HG02610 (cell line): Measurements from ENCODE around the gene ZNF385D.
A peak's percentile ranks its signal among the peaks of the same experiment; 100 is the strongest.

Experiments
- ATAC-seq: cut with Tn5 transposase; IDR thresholded peaks from one replicate; pipeline ENCODE4 v1.9.1; 2021; ENCODE audit warnings: mild to moderate bottlenecking, moderate library complexity; ENCODE audit not compliant: unreplicated experiment

ZNF385D gene

DNA sequence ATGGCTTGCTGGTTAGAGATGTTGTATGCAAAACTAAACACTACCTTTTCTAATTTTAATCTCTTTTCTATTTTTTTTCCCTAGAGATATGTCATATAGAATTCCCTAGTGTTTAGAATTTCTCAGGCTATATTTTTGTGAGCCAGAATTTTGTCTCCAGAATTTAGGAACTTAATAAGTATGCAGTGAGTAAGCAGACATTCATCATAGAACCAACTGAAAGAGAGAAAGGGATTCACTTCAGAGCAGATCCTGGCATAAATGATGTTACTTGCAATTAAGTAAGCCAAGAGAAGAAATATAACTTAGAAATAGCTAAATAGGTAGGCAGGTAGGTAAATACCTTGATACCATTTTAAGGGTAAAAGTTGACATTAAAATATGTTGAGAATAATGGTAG is 288.9 kb downstream of the ZNF385D start:
- ATAC-seq: no peak

DNA sequence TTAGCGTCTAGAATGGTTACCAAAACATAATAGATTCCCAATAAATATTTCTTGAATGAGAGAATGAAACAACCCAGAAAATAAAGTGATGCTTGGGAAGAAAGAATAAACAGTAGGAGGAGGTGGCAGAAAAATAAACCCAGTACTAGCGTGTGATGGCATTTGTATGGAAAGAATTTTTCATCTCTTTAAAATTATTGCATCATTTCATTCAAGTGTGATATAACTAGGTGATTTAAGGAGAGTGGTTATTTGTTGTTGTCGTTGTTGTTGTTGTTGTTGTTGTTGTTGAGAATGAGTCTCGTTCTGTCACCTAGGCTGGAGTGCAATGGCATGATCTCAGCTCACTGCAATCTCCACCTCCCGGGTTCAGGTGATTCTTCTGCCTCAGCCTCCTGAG is 293.9 kb downstream of the ZNF385D start:
- no peak for ATAC-seq

DNA sequence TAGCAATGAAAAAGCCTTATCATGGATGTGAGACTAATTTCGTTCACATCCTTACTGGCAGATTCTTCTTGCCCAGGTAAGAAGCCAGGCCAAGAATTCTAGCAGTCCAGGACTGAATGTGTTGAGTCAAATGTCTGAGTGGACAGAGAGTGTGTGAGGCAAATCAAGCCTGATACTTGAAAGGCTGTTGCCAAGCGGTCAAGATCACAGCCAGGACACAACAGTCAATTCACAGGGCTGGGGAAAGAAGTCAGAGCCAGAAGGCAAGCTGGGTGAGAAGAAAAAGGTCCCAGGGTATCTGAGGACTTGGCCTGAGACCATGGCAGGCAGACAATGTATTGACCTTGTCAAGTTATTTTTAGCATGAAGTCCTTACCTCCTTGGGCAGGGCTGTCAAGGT is 301.3 kb downstream of the ZNF385D start:
- ATAC-seq: no peak

DNA sequence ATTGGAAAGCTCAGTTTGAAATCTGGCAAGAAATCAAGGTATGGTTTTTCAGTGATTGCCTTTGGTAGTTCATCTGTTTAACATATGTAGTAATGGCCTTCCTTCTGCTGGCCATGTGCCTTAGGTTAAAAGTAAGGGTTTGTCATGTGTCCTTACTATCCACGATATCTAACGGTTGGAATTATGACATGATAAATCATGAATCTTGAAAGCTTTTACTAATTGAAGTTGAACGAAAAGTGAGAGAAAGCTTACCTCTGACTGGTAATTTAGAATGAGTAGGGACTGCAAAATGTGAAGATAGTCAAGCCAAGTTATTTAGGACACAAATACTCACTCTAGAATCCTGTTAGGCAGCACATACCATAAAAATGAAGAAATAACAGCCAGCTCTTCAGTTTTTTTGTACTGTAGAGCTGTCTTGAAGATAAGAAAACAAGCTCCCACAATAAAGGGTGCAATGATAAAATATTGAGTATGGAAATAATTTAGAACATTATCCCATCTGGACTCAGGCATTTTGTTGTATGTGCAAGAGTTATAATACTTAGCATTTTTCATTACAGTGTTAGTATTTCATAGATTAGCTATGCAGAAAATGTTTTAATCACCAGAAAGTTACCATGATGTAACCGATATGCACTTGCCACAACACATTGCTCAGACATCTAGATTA is 303.4 kb downstream of the ZNF385D start:
- no peak for ATAC-seq

DNA sequence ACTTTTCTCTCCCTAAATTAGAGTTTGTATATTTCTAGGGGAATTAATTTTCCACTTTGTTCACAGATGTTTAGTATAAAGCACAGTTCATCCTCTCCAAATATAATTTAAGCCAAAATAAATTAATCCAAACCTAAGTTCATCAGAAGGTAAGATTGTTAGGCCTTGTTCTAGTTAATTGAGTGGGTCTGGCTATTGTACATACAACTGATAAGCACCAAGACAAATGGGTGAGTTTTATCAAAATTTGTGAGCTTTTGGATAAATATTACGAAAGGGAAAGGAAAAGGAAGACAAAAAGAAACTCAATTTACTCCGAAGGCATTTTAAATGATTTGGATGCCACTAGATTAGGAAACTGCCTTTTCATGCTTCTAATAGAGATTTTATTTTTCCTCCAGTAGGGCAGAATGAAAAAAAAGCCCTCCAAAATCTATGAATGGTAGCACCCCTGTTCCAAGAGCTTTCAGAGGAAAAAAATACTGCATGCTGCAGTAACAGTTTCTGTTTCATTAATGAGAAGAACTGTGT is 304.0 kb downstream of the ZNF385D start:
- ATAC-seq: no peak

DNA sequence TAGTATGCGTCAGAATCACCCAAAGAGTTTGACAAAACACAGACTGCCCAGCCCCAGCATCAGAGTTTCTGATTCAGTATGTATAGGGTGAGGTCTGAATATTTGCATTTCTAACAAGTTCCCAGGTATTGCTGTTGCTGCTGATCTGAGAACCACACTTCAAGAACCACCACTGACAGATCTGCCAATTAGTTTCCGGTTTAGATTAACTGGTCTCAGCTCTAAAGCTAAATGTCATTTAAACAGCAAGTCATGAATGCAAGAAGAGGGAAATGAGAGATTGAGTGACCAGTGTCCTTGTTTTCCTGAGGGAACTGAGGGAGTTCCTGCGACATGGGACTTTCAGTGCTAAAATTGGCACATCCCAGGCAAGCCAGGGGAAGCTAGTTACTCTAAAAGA is 305.0 kb downstream of the ZNF385D start:
- ATAC-seq: peak; percentile 98

DNA sequence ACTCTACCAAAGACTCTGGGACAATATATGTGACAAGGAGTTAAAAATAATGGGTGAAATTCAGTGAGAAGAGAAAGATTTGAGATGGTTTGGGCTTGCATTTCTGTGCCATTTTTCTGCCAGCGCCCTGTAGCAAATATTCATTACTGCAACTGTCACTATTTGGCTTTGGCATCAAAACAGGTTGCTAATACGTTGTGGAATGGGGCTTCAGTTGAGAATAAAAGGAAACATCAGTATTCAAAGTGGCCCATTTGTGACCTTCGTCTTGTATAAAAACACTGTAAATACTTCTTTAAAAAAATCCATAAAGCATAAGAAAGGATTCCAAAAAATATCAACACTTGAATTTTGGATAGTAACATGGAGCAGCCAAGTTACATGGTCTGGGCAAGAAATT is 309.2 kb downstream of the ZNF385D start:
- no peak for ATAC-seq

DNA sequence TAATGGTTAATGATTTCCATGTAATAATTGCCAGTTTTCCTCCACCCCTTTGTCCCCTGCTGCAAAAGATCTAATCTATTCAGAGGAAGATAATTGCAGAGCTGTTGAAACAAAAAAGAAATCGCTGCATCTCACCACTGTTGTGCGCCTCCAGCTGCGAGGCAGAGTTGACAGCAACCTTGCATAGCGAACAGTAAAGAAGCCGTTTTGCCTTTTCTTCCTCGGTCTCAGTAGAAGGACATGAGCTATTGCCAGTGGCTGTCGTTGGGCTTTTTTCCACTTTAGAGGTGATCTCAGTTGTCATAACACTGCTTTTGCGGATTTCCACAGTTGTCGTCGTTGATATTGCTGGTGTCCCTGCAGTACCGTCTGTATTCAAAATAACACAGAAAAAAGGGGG is 314.2 kb downstream of the ZNF385D start:
- ATAC-seq: no peak

DNA sequence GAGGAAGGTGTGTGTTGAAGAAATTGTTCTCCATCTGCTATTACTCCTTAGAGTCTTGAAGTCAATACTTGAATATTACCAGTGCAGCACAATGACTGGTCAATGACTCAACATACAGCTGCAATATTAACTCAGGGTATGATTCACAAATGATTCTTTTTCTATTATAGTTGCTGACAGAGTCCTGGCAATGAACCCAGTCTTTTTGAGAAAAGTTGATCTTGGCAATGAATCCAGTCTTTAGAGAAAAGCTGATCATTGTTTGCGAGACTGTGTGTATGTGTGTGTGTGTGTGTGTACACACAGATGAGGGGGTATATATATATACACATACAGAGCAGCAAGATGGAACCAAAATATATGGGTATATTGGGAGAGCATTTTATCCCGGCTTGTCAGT is 315.1 kb downstream of the ZNF385D start:
- ATAC-seq: no peak

DNA sequence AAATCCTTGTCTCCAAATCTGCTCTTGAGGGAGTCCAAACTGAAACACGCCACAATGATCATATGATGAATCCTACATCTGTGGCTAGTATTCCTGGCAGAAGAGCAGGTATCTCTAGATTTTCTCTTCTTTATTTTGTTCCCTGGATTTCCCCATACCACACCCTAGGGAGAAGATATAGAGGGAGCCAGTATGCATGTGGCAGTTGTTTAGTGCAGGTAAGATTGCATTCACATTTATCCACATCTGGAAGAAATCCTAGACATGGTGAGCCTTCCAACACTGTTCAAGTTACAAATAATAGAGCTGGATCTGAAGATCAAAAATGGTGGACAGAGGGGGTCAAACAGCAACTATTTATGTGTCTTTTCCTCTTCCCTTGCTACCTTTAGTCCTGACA is 316.7 kb downstream of the ZNF385D start:
- no peak for ATAC-seq

DNA sequence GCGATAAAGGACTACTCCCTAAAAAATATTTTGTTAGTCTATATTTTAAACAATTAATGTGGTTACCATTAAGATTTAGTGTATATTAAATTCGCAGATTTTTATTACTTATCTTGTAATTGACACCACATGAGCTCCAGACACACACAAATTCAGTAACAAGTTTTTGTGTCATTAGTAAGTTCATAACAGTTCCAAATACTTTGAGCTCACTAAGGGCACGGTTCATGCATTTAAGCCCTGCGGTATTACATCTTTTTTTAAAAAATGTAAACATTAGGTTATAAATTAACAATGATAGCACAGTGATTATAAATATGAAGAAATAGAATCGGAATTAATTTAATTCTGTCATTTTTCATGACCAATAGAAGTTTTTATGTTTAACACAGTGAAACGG is 317.3 kb downstream of the ZNF385D start:
- ATAC-seq: no peak

DNA sequence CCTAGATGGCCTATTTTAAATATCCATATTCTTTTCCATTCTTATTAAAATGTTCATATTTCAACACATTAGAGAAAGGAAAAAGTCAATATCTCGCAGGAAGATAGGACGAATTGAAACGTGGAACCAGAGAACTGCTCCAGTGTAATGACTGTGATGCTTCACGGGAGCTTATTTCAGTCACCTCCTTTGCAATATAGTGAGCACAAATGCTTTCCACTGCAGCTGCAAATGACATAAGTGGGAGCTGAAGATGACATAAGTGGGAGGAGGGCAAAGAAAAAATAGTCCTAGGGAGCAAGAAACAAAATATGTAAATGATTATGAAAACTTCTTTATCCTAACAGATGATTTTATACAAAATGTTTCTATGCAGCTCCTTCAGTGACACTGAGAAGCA is 324.1 kb downstream of the ZNF385D start:
- no peak for ATAC-seq

DNA sequence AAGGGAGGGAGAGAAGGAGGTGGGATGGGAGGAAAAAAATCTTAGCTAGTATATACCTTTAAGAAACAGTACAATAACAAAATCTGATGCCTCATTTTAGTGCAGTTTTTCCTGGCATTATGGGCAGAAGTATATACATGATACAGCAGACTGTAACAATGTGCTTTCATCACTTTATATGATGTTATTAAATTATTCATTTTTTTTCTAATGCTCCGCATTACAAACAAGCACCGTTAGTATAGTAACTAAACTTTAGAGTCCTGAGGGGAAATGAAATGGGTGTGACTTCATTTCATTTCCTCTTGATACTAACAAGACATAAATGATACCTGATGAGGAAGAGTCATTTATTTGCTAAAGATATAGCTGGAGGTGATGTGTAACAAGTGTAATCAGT is 325.3 kb downstream of the ZNF385D start:
- ATAC-seq: no peak

DNA sequence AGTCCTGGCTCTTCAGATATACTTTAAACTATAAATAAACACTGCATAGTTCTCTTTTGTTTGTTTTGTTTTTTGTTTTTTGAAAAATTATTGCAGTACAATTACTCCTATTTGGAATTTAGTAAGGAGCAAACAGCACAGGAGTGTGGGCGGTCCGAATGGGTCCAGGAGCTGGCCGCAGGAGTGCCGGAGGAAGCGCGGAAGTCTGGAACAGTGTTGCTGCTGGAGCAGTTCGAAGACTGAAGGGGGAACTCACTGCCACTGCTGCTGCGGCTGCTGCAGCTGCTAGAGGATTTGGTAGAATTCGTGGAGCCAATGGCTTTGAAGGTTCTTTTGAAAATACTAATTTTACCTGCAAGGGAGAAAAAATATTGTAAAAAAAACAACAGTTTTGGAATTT is 329.9 kb downstream of the ZNF385D start:
- ATAC-seq: no peak

DNA sequence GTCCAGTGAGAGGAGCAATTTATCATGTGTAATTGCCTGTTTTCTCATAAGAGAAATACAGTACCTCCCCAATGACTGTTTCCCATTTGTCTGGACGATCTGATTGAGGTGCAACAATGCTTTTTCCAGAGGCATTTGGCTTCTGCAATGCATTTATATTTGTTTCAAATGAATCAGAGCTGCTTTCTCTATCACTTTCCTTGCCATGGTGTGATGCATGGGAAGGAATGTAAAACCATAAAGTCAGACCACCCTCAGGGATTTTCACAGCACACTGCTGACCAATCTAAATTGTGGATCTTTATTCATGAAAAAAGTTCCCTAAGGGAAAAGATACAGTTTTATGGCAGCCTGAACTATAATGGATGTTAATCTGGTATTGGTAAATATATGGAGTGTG is 333.0 kb downstream of the ZNF385D start:
- no peak for ATAC-seq

DNA sequence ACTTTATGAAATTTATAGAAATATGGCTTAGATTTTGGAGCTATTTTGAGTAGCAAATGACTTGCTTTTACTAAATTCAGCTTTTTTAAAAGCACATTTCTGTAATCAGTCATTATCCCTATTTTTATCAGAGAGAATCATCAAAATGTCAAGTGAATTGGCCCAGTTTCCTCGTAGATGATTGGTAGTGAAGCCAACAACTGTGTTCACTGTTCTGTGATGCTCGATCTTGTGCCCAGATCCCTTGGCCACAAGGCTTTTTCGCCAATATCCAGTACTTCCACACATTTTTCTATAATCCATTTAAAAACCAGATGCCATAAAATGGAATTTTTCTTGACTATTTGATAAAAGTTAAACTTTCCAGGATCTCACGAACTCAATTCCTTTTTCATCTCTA is 336.5 kb downstream of the ZNF385D start:
- no peak for ATAC-seq

DNA sequence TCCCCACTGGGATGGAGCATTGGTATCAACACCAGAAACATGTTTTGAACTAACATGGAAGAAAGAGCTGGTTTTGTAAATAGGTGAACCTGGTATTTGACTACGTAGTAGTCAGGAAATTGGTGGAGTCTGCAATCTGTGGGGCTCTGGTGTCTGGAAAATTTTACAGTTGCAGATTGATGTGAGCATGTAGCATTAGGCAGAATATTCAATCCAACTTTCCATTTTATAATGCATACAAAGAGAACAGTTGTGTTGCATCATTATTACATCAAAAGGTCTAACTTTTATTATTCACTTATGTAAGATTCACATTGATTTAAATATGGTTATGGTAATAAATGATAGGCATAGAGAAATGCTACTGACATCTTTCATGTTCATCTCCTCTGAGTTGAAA is 340.0 kb downstream of the ZNF385D start:
- ATAC-seq: no peak

DNA sequence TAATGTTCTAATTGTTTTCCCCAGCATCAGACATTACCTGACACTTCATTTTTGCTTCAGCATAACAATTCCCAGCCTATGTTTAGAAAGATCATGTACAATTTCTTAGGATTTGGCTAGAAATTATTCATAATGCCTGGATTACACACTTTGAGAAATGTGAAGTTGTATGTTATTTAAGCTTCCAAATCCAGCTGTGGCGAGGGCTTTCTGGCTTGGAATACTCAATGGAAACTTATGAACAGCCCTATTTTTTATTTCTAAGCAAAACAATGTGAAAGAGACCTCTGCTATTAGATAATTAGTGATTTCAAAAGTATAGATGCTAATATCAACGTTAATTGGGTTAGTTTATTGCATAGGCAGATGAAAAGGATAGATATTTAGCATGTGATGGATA is 341.6 kb downstream of the ZNF385D start:
- ATAC-seq: no peak

DNA sequence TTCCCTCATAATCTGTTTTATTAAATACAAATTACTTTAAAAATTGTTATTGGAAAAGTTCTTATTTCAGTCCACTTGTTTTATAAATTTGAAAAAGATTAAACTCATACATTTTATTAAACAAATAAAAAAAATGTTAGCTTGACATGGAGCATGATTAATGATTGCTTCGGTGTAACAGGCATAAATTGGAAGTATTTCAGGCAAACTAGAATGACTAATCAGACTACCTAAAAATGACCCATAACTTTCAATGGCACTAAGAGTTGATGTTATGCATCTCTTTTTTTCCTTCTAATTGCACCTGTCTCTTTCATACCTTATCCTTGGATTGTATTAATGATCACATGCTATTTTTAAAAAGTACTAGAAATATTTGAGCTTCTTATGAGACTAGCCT is 343.3 kb downstream of the ZNF385D start:
- no peak for ATAC-seq

DNA sequence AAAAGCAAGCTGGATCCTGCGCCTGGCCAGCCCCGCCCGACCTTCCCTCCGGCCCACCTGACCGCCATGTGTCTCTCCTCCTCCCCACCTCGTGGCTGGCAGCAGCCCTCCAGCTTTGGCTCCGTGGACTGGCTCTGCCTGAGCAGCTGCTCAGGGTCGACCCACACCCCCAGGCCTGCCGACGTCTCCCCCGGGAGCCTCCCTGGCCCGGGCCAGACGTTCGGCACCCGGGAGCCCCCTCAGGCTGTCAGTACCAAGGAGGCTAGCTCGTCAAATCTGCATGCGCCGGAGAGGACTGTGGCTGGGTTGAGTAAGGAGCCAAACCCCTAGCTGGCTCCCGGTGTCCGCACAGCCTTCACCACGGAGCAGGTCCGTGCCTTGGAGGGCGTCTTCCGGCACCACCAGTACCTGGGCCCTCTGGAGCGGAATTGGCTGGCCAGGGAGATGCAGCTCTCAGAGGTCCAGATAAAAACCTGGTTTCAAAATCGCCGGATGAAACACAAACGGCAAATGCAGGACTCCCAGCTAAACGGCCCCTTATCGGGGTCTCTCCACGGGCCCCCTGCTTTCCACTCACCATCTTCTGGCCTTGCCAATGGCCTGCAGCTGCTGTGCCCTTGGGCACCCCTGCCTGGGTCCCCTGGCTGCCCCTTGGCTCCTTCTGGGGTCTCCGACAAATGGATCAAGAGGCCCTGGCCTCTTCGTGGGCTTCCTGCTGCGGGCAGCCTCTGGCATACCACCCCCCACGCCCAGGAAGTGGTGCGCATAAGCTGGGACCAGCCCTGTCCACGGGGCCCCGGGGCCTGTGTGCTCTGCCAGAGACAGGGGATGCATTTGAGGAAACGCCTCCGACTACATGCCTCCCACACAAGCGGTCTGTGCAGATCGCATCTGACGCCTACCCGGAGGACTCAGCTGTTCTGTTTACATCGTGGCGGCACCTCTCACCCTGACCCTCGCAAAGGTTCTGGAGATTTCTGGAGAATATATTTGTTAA is 345.0 kb downstream of the ZNF385D start:
- ATAC-seq: no peak

DNA sequence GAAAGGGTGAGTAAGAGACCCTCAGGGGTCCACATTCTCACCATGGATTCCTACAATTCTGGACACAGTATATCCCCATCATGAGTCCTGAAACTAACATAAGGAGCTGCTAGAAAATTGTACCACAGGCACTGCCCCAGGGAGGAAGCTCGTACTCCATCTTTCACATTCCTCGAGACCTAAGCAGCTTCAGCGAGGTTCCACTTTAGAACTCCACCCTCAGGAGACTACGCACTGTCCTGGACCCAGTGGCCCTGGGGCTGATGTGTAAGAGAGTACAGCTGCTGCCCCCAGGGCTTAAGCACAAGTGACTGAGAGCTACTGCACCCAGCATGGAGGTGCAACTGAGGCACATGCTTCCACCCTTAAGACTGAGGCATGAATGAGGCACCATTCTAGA is 352.5 kb downstream of the ZNF385D start:
- ATAC-seq: no peak

DNA sequence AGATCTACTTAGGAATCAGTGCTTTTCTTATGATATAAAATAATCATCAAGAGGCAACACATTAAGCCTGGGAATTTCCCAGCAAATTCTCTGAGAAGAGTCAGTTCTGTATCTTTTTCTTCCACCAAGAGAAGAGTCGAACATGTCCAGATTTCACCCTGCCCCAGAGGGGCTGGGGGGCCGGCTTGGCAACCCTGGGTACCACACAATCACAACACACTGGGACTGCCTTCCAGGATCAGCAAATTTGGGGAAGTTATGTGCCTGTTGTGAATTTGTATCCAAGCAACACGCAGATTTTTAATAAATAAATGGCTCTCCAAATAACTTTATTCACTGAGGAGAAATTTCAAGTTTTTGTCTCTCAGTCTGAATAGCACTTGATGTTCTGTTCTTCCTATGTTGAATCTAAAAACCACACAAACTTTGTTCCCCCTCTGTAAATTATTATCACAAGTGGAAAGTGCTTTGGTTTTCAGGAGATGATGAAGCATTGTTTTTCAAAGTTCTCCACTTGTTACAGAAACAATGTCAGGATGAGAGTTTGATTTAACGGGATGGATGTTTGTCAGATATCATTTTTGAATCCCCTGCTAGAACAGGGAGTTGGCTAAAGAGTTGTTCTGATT is 357.2 kb downstream of the ZNF385D start:
- no peak for ATAC-seq
